GM12878 (cell line): ENCODE data around the gene FOSB. TPM values are rescaled to one million over a fixed set of nuclear protein-coding genes. Genes with fewer than 3 reads are reported as not detected.
A peak's percentile ranks its signal among the peaks of the same experiment; 100 is the strongest.

Source experiments
- ATF7 ChIP-seq: fragments of 450-650 bp; IDR thresholded peaks from 2 replicates; pipeline ENCODE4 v1.6.1; 2016; ENCODE audit warnings: low read depth, mild to moderate bottlenecking
- CBX3 ChIP-seq: fragments of 200-600 bp; sonication (generic); IDR thresholded peaks from 2 replicates; pipeline ENCODE4 v1.6.1; 2016; ENCODE audit warnings: low read depth, borderline replicate concordance
- CHD1 ChIP-seq: IDR thresholded peaks from 2 replicates; pipeline ENCODE4 v1.6.1; 2012; ENCODE audit warnings: low read depth, low read length, improper control_type of control experiment
- CREB1 ChIP-seq: IDR thresholded peaks from 2 replicates; pipeline ENCODE4 v1.6.1; 2012; ENCODE audit warnings: low read depth, mild to moderate bottlenecking, inconsistent platforms
- EGR1 ChIP-seq, 2 experiments: IDR thresholded peaks; 1 replicate in 1 of 2; 2 replicates in 1 of 2; pipeline ENCODE4 v1.6.1; 2011 to 2012; ENCODE audit warnings: low read depth in 2 of 2, low read length in 2 of 2, borderline replicate concordance in 1 of 2, mild to moderate bottlenecking in 1 of 2, moderate library complexity in 1 of 2
- ESRRA ChIP-seq: IDR thresholded peaks from 2 replicates; pipeline ENCODE4 v1.6.1; 2012; ENCODE audit warnings: mild to moderate bottlenecking, low read length, improper control_type of control experiment
- FOS ChIP-seq: IDR thresholded peaks from 3 replicates; pipeline ENCODE4 v1.6.1; 2011; ENCODE audit warnings: borderline replicate concordance; ENCODE audit not compliant: insufficient read length; ENCODE audit errors: extremely low read depth
- HCFC1 ChIP-seq: fragments of 150-350 bp; IDR thresholded peaks from 2 replicates; pipeline ENCODE4 v1.6.1; 2014; ENCODE audit warnings: low read length
- JUND ChIP-seq: IDR thresholded peaks from 2 replicates; pipeline ENCODE4 v1.6.1; 2012; ENCODE audit warnings: low read depth, mild to moderate bottlenecking, low read length, improper control_type of control experiment, moderate library complexity
- MTA3 ChIP-seq: IDR thresholded peaks from 2 replicates; pipeline ENCODE4 v1.6.1; 2012; ENCODE audit warnings: low read length, inconsistent platforms, borderline replicate concordance
- NR2C1 ChIP-seq: fragments of 450-650 bp; IDR thresholded peaks from 2 replicates; pipeline ENCODE4 v1.6.1; 2017; ENCODE audit warnings: antibody characterized with exemption, mild to moderate bottlenecking, moderate library complexity
- PAX5 ChIP-seq: IDR thresholded peaks from 2 replicates; pipeline ENCODE4 v1.6.1; 2011; ENCODE audit warnings: low read depth, low read length, borderline replicate concordance
- RAD51 ChIP-seq: fragments of 450-650 bp; IDR thresholded peaks from 2 replicates; pipeline ENCODE4 v1.6.1; 2016; ENCODE audit warnings: moderate library complexity, mild to moderate bottlenecking, inconsistent platforms
- SIN3A ChIP-seq: IDR thresholded peaks from 2 replicates; pipeline ENCODE4 v1.6.1; 2012; ENCODE audit warnings: low read depth, low read length, improper control_type of control experiment
- SIX5 ChIP-seq: IDR thresholded peaks from 2 replicates; pipeline ENCODE4 v1.6.1; 2011; ENCODE audit warnings: mild to moderate bottlenecking, low read depth, low read length, moderate library complexity; ENCODE audit not compliant: severe bottlenecking
- SMAD5 ChIP-seq: IDR thresholded peaks from 2 replicates; pipeline ENCODE4 v1.6.1; 2016; ENCODE audit warnings: antibody characterized with exemption, low read depth
- SMARCA5 ChIP-seq: fragments of 450-650 bp; IDR thresholded peaks from 2 replicates; pipeline ENCODE4 v1.6.1; 2017; ENCODE audit warnings: mild to moderate bottlenecking
- SMC3 ChIP-seq: IDR thresholded peaks from 2 replicates; pipeline ENCODE4 v1.6.1; 2011; ENCODE audit warnings: low read length, improper control_type of control experiment, borderline replicate concordance
- TCF7 ChIP-seq: IDR thresholded peaks from 2 replicates; pipeline ENCODE4 v1.6.1; 2014; ENCODE audit warnings: antibody characterized with exemption, borderline replicate concordance
- ZNF24 ChIP-seq: fragments of 450-650 bp; IDR thresholded peaks from 2 replicates; pipeline ENCODE4 v1.6.1; 2017; ENCODE audit warnings: antibody characterized with exemption, mild to moderate bottlenecking
- polyA plus RNA-seq, 11 experiments: library from polyadenylated mRNA; depleted of rRNA in 4 of 11; unstranded in 6 of 11; stranded (reverse) in 5 of 11; fragments of >200 nt; fragmentation: Nextera tagmentation in 4 of 11; fragmentation: Illumina TruSeq in 1 of 11; extraction: Ambion mirVana in 4 of 11; extraction: Trizol in 1 of 11; gene quantifications; 1 replicate in 1 of 11; 2 replicates in 10 of 11; pipeline versions ENCODE4 v1.2.1 to v1.2.3, GENCODE V29; 2011 to 2016; ENCODE audit warnings: inconsistent platforms in 2 of 11, missing spikeins in 2 of 11, low read depth in 1 of 11
- total RNA-seq, 4 experiments: library from RNA; depleted of rRNA in 3 of 4; stranded (reverse); fragments of >200 nt in 3 of 4; fragmentation: Illumina TruSeq in 1 of 4; extraction: Trizol in 1 of 4; gene quantifications; 2 replicates each; pipeline versions ENCODE4 v1.2.1 to v1.2.3, GENCODE V29; 2013 to 2021
- TF ChIP-seq, protein P1 (sequence below): fragments of 450-650 bp; formaldehyde crosslinking; IDR thresholded peaks from 2 replicates; pipeline ENCODE4 v1.5.0; 2022; ENCODE audit warnings: mild to moderate bottlenecking, missing genetic modification characterization
- TF ChIP-seq, protein P2 (sequence below): IDR thresholded peaks from 2 replicates; pipeline ENCODE4 v1.6.1; 2012; ENCODE audit warnings: mild to moderate bottlenecking, low read depth, low read length
- TF ChIP-seq, protein P3 (sequence below), 3 experiments: IDR thresholded peaks in 2 of 3; conservative IDR thresholded peaks in 1 of 3; 2 replicates each; pipeline ENCODE4 v1.5.1; 2011; ENCODE audit warnings: low read depth in 3 of 3, low read length in 3 of 3, mild to moderate bottlenecking in 3 of 3, control low read depth in 2 of 3, moderate library complexity in 2 of 3, inconsistent platforms in 1 of 3, mixed read lengths in 1 of 3; ENCODE audit not compliant: control insufficient read depth in 2 of 3, insufficient read depth in 1 of 3; ENCODE audit errors: extremely low read depth in 1 of 3

The FOSB gene
- total and polyA plus RNA-seq, 10 of the 15 experiments (the other 5 are each of a cell fraction or from before 2014, with no cell fraction given) = 0.06 to 0.56 (median 0.26) TPM

DNA sequence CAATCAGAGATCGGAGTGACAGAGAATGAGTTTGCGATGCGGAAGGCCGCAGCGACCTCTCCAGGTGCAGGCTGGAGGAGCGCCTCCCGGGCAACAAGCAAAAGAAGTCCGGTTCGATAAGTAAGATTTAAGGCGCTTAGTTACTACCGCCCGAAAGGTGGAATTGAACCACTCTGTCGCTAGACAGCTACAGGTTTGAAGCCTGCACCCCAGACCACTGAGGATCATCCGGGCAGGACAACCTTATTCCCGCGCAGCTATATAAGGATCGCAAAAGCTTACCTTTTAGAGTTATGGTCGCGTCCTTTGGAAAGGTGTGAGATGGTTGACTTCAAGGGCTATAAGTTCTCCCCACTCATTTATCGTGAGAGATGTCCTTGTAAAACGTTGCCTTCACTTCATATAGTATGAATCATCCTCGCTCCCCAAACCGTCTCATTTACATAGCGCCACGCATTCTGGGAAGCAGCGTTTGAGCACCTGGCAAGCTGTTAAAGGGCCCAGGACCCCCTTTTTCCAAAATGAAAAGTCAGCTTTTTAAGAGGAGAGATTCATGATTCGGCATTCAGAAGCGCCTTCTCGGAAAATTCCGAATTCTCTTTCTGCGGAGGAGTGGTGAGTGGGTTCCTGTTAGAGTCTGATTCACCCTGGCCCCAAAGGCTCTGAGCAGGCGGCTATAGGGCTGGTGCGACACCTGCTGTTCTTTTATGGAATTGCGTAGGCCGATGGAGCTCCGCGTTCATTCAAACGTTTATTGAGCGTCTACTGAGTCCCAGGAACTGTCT lies 10.8 kb downstream of the FOSB start (continued):
- TF ChIP-seq, protein P1, sequence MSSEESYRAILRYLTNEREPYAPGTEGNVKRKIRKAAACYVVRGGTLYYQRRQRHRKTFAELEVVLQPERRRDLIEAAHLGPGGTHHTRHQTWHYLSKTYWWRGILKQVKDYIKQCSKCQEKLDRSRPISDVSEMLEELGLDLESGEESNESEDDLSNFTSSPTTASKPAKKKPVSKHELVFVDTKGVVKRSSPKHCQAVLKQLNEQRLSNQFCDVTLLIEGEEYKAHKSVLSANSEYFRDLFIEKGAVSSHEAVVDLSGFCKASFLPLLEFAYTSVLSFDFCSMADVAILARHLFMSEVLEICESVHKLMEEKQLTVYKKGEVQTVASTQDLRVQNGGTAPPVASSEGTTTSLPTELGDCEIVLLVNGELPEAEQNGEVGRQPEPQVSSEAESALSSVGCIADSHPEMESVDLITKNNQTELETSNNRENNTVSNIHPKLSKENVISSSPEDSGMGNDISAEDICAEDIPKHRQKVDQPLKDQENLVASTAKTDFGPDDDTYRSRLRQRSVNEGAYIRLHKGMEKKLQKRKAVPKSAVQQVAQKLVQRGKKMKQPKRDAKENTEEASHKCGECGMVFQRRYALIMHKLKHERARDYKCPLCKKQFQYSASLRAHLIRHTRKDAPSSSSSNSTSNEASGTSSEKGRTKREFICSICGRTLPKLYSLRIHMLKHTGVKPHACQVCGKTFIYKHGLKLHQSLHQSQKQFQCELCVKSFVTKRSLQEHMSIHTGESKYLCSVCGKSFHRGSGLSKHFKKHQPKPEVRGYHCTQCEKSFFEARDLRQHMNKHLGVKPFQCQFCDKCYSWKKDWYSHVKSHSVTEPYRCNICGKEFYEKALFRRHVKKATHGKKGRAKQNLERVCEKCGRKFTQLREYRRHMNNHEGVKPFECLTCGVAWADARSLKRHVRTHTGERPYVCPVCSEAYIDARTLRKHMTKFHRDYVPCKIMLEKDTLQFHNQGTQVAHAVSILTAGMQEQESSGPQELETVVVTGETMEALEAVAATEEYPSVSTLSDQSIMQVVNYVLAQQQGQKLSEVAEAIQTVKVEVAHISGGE = no peak
- TF ChIP-seq SMAD5 (peak; percentile 70; the same call in 1 of the 2 replicates), JUND (no peak), SMC3 (peak; percentile 96), CBX3 (no peak), CHD1 (no peak), SIX5 (no peak), SMARCA5 (peak; percentile 99), TCF7 (no peak), ZNF24 (peak; percentile 98), RAD51 (peak; percentile 54), MTA3 (peak; percentile 0; the same call in 1 of the 2 replicates), ESRRA (no peak; the same call in 1 of the 2 replicates), EGR1 (IDR thresholded peaks at IDR 0.05; ENCODE audit: borderline replicate concordance in 1 of 2, low read depth in 2 of 2, low read length in 2 of 2) (no peak), CREB1 (peak; percentile 20; the same call in 1 of the 2 replicates), PAX5 (0 out of 2 replicates have a peak, but pooled peaks have one; percentile 17), ATF7 (peak; percentile 78), HCFC1 (peak; percentile 42; the same call in 1 of the 2 replicates), NR2C1 (no peak), FOS (no peak), SIN3A (peak; percentile 63)
- TF ChIP-seq, protein P2, sequence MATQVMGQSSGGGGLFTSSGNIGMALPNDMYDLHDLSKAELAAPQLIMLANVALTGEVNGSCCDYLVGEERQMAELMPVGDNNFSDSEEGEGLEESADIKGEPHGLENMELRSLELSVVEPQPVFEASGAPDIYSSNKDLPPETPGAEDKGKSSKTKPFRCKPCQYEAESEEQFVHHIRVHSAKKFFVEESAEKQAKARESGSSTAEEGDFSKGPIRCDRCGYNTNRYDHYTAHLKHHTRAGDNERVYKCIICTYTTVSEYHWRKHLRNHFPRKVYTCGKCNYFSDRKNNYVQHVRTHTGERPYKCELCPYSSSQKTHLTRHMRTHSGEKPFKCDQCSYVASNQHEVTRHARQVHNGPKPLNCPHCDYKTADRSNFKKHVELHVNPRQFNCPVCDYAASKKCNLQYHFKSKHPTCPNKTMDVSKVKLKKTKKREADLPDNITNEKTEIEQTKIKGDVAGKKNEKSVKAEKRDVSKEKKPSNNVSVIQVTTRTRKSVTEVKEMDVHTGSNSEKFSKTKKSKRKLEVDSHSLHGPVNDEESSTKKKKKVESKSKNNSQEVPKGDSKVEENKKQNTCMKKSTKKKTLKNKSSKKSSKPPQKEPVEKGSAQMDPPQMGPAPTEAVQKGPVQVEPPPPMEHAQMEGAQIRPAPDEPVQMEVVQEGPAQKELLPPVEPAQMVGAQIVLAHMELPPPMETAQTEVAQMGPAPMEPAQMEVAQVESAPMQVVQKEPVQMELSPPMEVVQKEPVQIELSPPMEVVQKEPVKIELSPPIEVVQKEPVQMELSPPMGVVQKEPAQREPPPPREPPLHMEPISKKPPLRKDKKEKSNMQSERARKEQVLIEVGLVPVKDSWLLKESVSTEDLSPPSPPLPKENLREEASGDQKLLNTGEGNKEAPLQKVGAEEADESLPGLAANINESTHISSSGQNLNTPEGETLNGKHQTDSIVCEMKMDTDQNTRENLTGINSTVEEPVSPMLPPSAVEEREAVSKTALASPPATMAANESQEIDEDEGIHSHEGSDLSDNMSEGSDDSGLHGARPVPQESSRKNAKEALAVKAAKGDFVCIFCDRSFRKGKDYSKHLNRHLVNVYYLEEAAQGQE = no peak; the same call in 1 of the 2 replicates
- TF ChIP-seq, protein P3, sequence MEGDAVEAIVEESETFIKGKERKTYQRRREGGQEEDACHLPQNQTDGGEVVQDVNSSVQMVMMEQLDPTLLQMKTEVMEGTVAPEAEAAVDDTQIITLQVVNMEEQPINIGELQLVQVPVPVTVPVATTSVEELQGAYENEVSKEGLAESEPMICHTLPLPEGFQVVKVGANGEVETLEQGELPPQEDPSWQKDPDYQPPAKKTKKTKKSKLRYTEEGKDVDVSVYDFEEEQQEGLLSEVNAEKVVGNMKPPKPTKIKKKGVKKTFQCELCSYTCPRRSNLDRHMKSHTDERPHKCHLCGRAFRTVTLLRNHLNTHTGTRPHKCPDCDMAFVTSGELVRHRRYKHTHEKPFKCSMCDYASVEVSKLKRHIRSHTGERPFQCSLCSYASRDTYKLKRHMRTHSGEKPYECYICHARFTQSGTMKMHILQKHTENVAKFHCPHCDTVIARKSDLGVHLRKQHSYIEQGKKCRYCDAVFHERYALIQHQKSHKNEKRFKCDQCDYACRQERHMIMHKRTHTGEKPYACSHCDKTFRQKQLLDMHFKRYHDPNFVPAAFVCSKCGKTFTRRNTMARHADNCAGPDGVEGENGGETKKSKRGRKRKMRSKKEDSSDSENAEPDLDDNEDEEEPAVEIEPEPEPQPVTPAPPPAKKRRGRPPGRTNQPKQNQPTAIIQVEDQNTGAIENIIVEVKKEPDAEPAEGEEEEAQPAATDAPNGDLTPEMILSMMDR (IDR thresholded peaks at IDR 0.05 in 2 of 3, conservative IDR thresholded peaks at IDR 0.05 in 1 of 3; ENCODE audit: control insufficient read depth in 2 of 3, extremely low read depth in 1 of 3, insufficient read depth in 1 of 3, low read depth in 3 of 3, low read length in 3 of 3) = peak; percentile 94 to 98 (median 96)
